ENCODE data around the gene EFCAB11.

GRCh38 chr14:89870316-89870715 is 84.2 kb downstream of the EFCAB11 start:
- TF ChIP-seq CTCF (IDR thresholded peaks at IDR 0.05; ENCODE audit: low read length), result no peak
- TF ChIP-seq EZH2 (IDR thresholded peaks at IDR 0.05; ENCODE audit: borderline replicate concordance, low read length), result no peak
